Measurements from ENCODE around the gene KRTAP10-2.

- TF ChIP-seq POLR2A (IDR thresholded peaks at IDR 0.05) (no peak), POLR2AphosphoS5 (IDR thresholded peaks at IDR 0.05) (no peak)
- TF ChIP-seq, protein P1, sequence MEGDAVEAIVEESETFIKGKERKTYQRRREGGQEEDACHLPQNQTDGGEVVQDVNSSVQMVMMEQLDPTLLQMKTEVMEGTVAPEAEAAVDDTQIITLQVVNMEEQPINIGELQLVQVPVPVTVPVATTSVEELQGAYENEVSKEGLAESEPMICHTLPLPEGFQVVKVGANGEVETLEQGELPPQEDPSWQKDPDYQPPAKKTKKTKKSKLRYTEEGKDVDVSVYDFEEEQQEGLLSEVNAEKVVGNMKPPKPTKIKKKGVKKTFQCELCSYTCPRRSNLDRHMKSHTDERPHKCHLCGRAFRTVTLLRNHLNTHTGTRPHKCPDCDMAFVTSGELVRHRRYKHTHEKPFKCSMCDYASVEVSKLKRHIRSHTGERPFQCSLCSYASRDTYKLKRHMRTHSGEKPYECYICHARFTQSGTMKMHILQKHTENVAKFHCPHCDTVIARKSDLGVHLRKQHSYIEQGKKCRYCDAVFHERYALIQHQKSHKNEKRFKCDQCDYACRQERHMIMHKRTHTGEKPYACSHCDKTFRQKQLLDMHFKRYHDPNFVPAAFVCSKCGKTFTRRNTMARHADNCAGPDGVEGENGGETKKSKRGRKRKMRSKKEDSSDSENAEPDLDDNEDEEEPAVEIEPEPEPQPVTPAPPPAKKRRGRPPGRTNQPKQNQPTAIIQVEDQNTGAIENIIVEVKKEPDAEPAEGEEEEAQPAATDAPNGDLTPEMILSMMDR (IDR thresholded peaks at IDR 0.05): no peak
These were observed 41.4 kb upstream of the KRTAP10-2 start, which contains the start of gene KRTAP10-6 for GRCh38 chr21:44592446-44593311.

Data from sigmoid colon (tissue), 4 donors.